Neural cell (in vitro differentiated cells): Measurements from ENCODE around the gene OAT. TPM values are rescaled to one million over a fixed set of nuclear protein-coding genes. Genes with fewer than 3 reads are reported as not detected.
"Not testable (repeated sequence)": the region's sequence is repeated elsewhere in the genome, so short reads cannot be mapped to it uniquely, and the experiment has no call there.

ENCODE experiments used
- H2AFZ ChIP-seq: fragments of 200-600, 300-800 bp; sonication (generic), shearing (Covaris generic); 2 replicates; pipeline ENCODE4 v1.6.0; 2014; ENCODE audit warnings: low read depth, mild to moderate bottlenecking, antibody characterized with exemption, low read length, moderate library complexity
- H3F3A ChIP-seq: fragments of 200-600 bp; shearing (Covaris generic); 2 replicates; pipeline ENCODE4 v1.6.1; 2016; ENCODE audit warnings: mild to moderate bottlenecking, moderate library complexity, mixed read lengths, antibody characterized with exemption, low read length; ENCODE audit not compliant: insufficient read depth, poor library complexity, severe bottlenecking
- H3K27ac ChIP-seq: fragments of 200-600, 300-800 bp; sonication (generic), shearing (Covaris generic); 2 replicates; pipeline ENCODE4 v1.5.1; 2014; ENCODE audit warnings: mild to moderate bottlenecking, low read length, moderate library complexity
- H3K27me3 ChIP-seq: fragments of 300-800, 200-600 bp; sonication (generic), shearing (Covaris generic); 2 replicates; pipeline ENCODE4 v1.6.0; 2014; ENCODE audit warnings: mild to moderate bottlenecking, low read depth, low read length, moderate library complexity; ENCODE audit not compliant: insufficient read depth
- H3K36me3 ChIP-seq: fragments of 300-800, 200-600 bp; sonication (generic), shearing (Covaris generic); 2 replicates; pipeline ENCODE4 v1.5.1; 2014; ENCODE audit warnings: mild to moderate bottlenecking, antibody characterized with exemption, low read length, moderate library complexity; ENCODE audit not compliant: insufficient read depth
- H3K4me2 ChIP-seq: fragments of 300-800, 200-600 bp; sonication (generic), shearing (Covaris generic); 2 replicates; pipeline ENCODE4 v1.6.0; 2014; ENCODE audit warnings: mild to moderate bottlenecking, low read length
- H3K4me3 ChIP-seq: fragments of 300-800, 200-600 bp; sonication (generic), shearing (Covaris generic); 2 replicates; pipeline ENCODE4 v1.5.1; 2014; ENCODE audit warnings: mild to moderate bottlenecking, low read length, moderate library complexity
- H3K79me2 ChIP-seq: fragments of 200-600 bp; shearing (Covaris generic); replicated peaks from 2 replicates; pipeline ENCODE4 v1.6.0; 2014; ENCODE audit warnings: mild to moderate bottlenecking, low read length, moderate library complexity; ENCODE audit not compliant: insufficient read depth
- H3K9ac ChIP-seq: fragments of 300-800, 200-600 bp; sonication (generic), shearing (Covaris generic); 2 replicates; pipeline ENCODE4 v1.6.1; 2016; ENCODE audit warnings: mild to moderate bottlenecking, low read length, mixed read lengths
- H3K9me2 ChIP-seq: fragments of 200-600 bp; shearing (Covaris generic); 2 replicates; pipeline ENCODE4 v1.6.1; 2016; ENCODE audit warnings: mild to moderate bottlenecking, low read length, mixed read lengths; ENCODE audit not compliant: insufficient read depth
- H3K9me3 ChIP-seq: fragments of 200-600, 300-800 bp; sonication (generic), shearing (Covaris generic); 2 replicates; pipeline ENCODE4 v1.6.1; 2016; ENCODE audit warnings: mild to moderate bottlenecking, mixed run types, low read length, moderate library complexity, mixed read lengths
- H4K20me1 ChIP-seq: fragments of 200-600 bp; shearing (Covaris generic); 2 replicates; pipeline ENCODE4 v1.6.1; 2016; ENCODE audit warnings: mild to moderate bottlenecking, mixed run types; ENCODE audit not compliant: insufficient read depth
- CTCF ChIP-seq: fragments of 450-650 bp; IDR thresholded peaks from 2 replicates; pipeline ENCODE4 v1.5.1; 2014; ENCODE audit warnings: antibody characterized with exemption, mild to moderate bottlenecking, moderate library complexity; ENCODE audit not compliant: poor library complexity, severe bottlenecking
- EP300 ChIP-seq: fragments of 450-650 bp; conservative IDR thresholded peaks from 2 replicates; pipeline ENCODE4 v1.6.1; 2014; ENCODE audit warnings: antibody characterized with exemption, mild to moderate bottlenecking, moderate library complexity; ENCODE audit not compliant: poor library complexity, severe bottlenecking
- EZH2 ChIP-seq: fragments of 200-600, 300-800 bp; shearing (Covaris generic), sonication (generic); IDR thresholded peaks from 2 replicates; pipeline ENCODE4 v1.6.1; 2014; ENCODE audit warnings: antibody characterized with exemption, low read length, borderline replicate concordance, mild to moderate bottlenecking; ENCODE audit not compliant: insufficient read depth, poor library complexity, severe bottlenecking
- MXI1 ChIP-seq: fragments of 450-650 bp; conservative IDR thresholded peaks from 2 replicates; pipeline ENCODE4 v1.6.1; 2014; ENCODE audit warnings: antibody characterized with exemption, mild to moderate bottlenecking; ENCODE audit not compliant: poor library complexity, severe bottlenecking
- POLR2AphosphoS5 ChIP-seq: IDR thresholded peaks from 2 replicates; pipeline ENCODE4 v1.6.1; 2012
- RAD21 ChIP-seq: fragments of 450-650 bp; conservative IDR thresholded peaks from 2 replicates; pipeline ENCODE4 v1.6.1; 2014; ENCODE audit warnings: antibody characterized with exemption, mild to moderate bottlenecking, moderate library complexity
- REST ChIP-seq: IDR thresholded peaks from 2 replicates; pipeline ENCODE4 v1.6.1; 2012; ENCODE audit warnings: borderline replicate concordance
- SMC3 ChIP-seq: fragments of 450-650 bp; conservative IDR thresholded peaks from 2 replicates; pipeline ENCODE4 v1.6.1; 2014; ENCODE audit warnings: antibody characterized with exemption, mild to moderate bottlenecking, moderate library complexity; ENCODE audit not compliant: poor library complexity
- TAF1 ChIP-seq: IDR thresholded peaks from 2 replicates; pipeline ENCODE4 v1.6.1; 2012; ENCODE audit warnings: low read depth
- polyA plus RNA-seq: library from polyadenylated mRNA; depleted of rRNA; stranded (reverse); fragments of >200 nt; gene quantifications from 2 replicates; pipeline ENCODE4 v1.2.3, GENCODE V29; 2014

Gene OAT
- polyA plus RNA-seq, 1 donor from 2014 or later, result 132 TPM

GRCh38 chr10:124436191-124436638, 17.5 kb upstream of the OAT start:
- Histone ChIP-seq H2AFZ (no peak overlapping the region), H3K79me2 (no peaks in the 10 kb centered on the region), H3K4me3 (no peak overlapping the region), H3K4me2 (no peak overlapping the region), H3K9ac (no peak overlapping the region), H3K9me3 (no peaks in the 10 kb centered on the region), H3K27ac (no peak overlapping the region), H4K20me1 (no peaks in the 10 kb centered on the region), H3F3A (no peaks in the 10 kb centered on the region), H3K27me3 (no peaks in the 10 kb centered on the region), H3K36me3 (no peaks in the 10 kb centered on the region), H3K9me2 (no peaks in the 10 kb centered on the region)
- TF ChIP-seq RAD21, result no peak
- no peak for TF ChIP-seq TAF1
- TF ChIP-seq CTCF, result no peak
- TF ChIP-seq REST, result no peak
- no peak for TF ChIP-seq POLR2AphosphoS5
- no peak for TF ChIP-seq EZH2
- TF ChIP-seq SMC3, result no peak

GRCh38 chr10:124435683-124436082, 17.0 kb upstream of the OAT start:
- not testable (repeated sequence) for H3F3A ChIP-seq, H4K20me1 ChIP-seq, H3K4me3 ChIP-seq, H3K4me2 ChIP-seq, H2AFZ ChIP-seq, H3K36me3 ChIP-seq, H3K9me2 ChIP-seq, H3K79me2 ChIP-seq, H3K9me3 ChIP-seq, H3K27me3 ChIP-seq, H3K27ac ChIP-seq, H3K9ac ChIP-seq

- Histone ChIP-seq H3K9me3 (no peaks in the 10 kb centered on the region), H3F3A (no peaks in the 10 kb centered on the region), H3K27ac (no peak overlapping the region), H3K9ac (no peak overlapping the region), H3K79me2 (no peaks in the 10 kb centered on the region), H2AFZ (no peak overlapping the region), H3K9me2 (no peaks in the 10 kb centered on the region), H3K4me2 (no peak overlapping the region), H4K20me1 (no peaks in the 10 kb centered on the region), H3K4me3 (no peak overlapping the region), H3K27me3 (no peaks in the 10 kb centered on the region), H3K36me3 (no peaks in the 10 kb centered on the region)
- TF ChIP-seq MXI1 (no peak), TAF1 (no peak), RAD21 (no peak), POLR2AphosphoS5 (no peak), CTCF (no peak), EP300 (no peak), REST (no peak), SMC3 (no peak), EZH2 (no peak)
Observed at GRCh38 chr10:124433461-124433860, 14.7 kb upstream of the OAT start.
